Esophagus muscularis mucosa (tissue), 4 donors: ENCODE measurements around the gene KRTAP4-6. TPM values are rescaled to one million over a fixed set of nuclear protein-coding genes. Genes with fewer than 3 reads are reported as not detected.
"Not testable (repeated sequence)": the region's sequence is repeated elsewhere in the genome, so short reads cannot be mapped to it uniquely, and the experiment has no call there.

ENCODE experiments used
- DNase-seq: peaks from one replicate; pipeline ENCODE4 v3.0.0-alpha.2; 2017; ENCODE audit errors: extremely low spot score
- H3K27ac ChIP-seq, 4 donors: fragments of 200-600 bp; sonication (generic); replicated peaks in 1 of 4; 1 replicate in 3 of 4; 2 replicates in 1 of 4; pipeline ENCODE4 v1.5.1; 2016 to 2019; ENCODE audit warnings: mild to moderate bottlenecking in 1 of 4
- H3K27me3 ChIP-seq, 4 donors: fragments of 200-600 bp; sonication (generic); one replicate each; pipeline versions ENCODE4 v1.5.1 to v1.6.0; 2016 to 2019
- H3K36me3 ChIP-seq, 4 donors: fragments of 200-600 bp; sonication (generic); one replicate each; pipeline ENCODE4 v1.5.1; 2016 to 2019
- H3K4me1 ChIP-seq, 4 donors: fragments of 200-600 bp; sonication (generic); one replicate each; pipeline ENCODE4 v1.5.1; 2016 to 2019
- H3K4me3 ChIP-seq, 4 donors: fragments of 200-600 bp; sonication (generic); 1 replicate in 2 of 4; 2 replicates in 2 of 4; pipeline ENCODE4 v1.5.1; 2016 to 2019; ENCODE audit warnings: mild to moderate bottlenecking in 4 of 4, moderate library complexity in 1 of 4
- H3K9me3 ChIP-seq, 4 donors: fragments of 200-600 bp; sonication (generic); 1 replicate in 3 of 4; 2 replicates in 1 of 4; pipeline ENCODE4 v1.5.1; 2016 to 2019
- CTCF ChIP-seq, 3 experiments: fragments of 200-600 bp in 2 of 3; fragments of 450-650 bp in 1 of 3; sonication (generic) in 2 of 3; IDR thresholded peaks; one replicate each; pipeline ENCODE4 v1.5.1; 2017 to 2019; ENCODE audit warnings: antibody characterized with exemption in 3 of 3, mild to moderate bottlenecking in 2 of 3, moderate library complexity in 1 of 3
- EP300 ChIP-seq: sonication (generic); formaldehyde crosslinking; IDR thresholded peaks from one replicate; pipeline ENCODE4 v1.6.1; 2017; ENCODE audit warnings: antibody characterized with exemption
- POLR2A ChIP-seq: fragments of 450-650 bp; IDR thresholded peaks from one replicate; pipeline ENCODE4 v1.6.1; 2017; ENCODE audit warnings: antibody characterized with exemption, moderate library complexity, mild to moderate bottlenecking, low read depth
- POLR2AphosphoS5 ChIP-seq, 2 donors: sonication (generic); formaldehyde crosslinking; IDR thresholded peaks; one replicate each; pipeline ENCODE4 v1.6.1; 2017; ENCODE audit warnings: antibody characterized with exemption in 2 of 2
- WGBS: methylation state at CpG from one replicate; pipeline ENCODE4 v1.1.5; 2018; 5-methylcytosine and 5-hydroxymethylcytosine counted together
- intact Hi-C: fragments of 100-400 bp; cut with DNase I; formaldehyde crosslinking; loops from one replicate; pipeline ENCODE4 v1.15.1; 2023
- total RNA-seq, 4 donors: library from RNA; depleted of rRNA; stranded (reverse); fragments of >200 nt; gene quantifications; one replicate each; pipeline versions ENCODE4 v1.1.0 to v1.2.1, GENCODE V29; 2016

Gene KRTAP4-6
- not detected for total RNA-seq

- DNase-seq: no peak
Observed at GRCh38 chr17:41140360-41141131, at the start of gene KRTAP4-6. Gene KRTAP4-6, minus strand, starts transcription at chr17:41140544. Its CDS starts 57 bp downstream, at chr17:41140487.

GRCh38 chr17:41189837-41190318 lies 49.5 kb upstream of the KRTAP4-6 start, which contains the start of gene KRTAP9-1:
Gene KRTAP9-1, plus strand, starts transcription at chr17:41189887. Its CDS starts 0 bp downstream, at chr17:41189887.
- peaks cover 0 to 20% (median 0%) of the 10 kb centered on the region in 4 donors for H3K27me3 ChIP-seq
- H3K4me1 ChIP-seq, intact Hi-C loops, H3K27ac ChIP-seq, H3K4me3 ChIP-seq, H3K36me3 ChIP-seq, DNase-seq, H3K9me3 ChIP-seq: not testable (repeated sequence)
- 57% methylated on average over 1 of the region's 1 CpG for WGBS

More at GRCh38 chr17:41140360-41141131, at the start of gene KRTAP4-6:
- WGBS: 79% methylated on average over 6 of the region's 6 CpGs
- H3K4me3 ChIP-seq: no peak within 1 kb of the TSS
- no peaks in the 10 kb centered on the region for H3K36me3 ChIP-seq
- peaks cover 0 to 7% (median 0%) of the 10 kb centered on the region in 4 donors for H3K27me3 ChIP-seq
- H3K9me3 ChIP-seq: peaks cover 0 to 35% (median 12%) of the 10 kb centered on the region in 4 donors
- intact Hi-C loops: no loop called here
- no peak for TF ChIP-seq EP300
- no peak for TF ChIP-seq POLR2AphosphoS5 (IDR thresholded peaks at IDR 0.05)
- no peak for TF ChIP-seq POLR2A
- TF ChIP-seq CTCF (IDR thresholded peaks at IDR 0.05): no peak
- no peak within 1 kb of the TSS for H3K27ac ChIP-seq
- no peaks in the 10 kb centered on the region for H3K4me1 ChIP-seq

- Histone ChIP-seq H3K27ac (no peak overlapping the region), H3K36me3 (no peaks in the 10 kb centered on the region), H3K4me3 (no peak overlapping the region), H3K4me1 (no peaks in the 10 kb centered on the region), H3K27me3 (peaks cover 0 to 25% (median 0%) of the 10 kb centered on the region in 4 donors), H3K9me3 (no peaks in the 10 kb centered on the region)
- intact Hi-C loops: no loop called here
- no peak for TF ChIP-seq POLR2A
- no peak for TF ChIP-seq POLR2AphosphoS5 (IDR thresholded peaks at IDR 0.05)
- TF ChIP-seq EP300: no peak
- no peak for TF ChIP-seq CTCF (IDR thresholded peaks at IDR 0.05)
- 70% methylated on average over 2 of the region's 2 CpGs for WGBS
- DNase-seq: no peak
Observed at GRCh38 chr17:41186872-41187271, 46.5 kb upstream of the KRTAP4-6 start.

GRCh38 chr17:41185001-41185400 lies 44.7 kb upstream of the KRTAP4-6 start:
- Histone ChIP-seq H3K27me3 (peaks cover 0 to 20% (median 0%) of the 10 kb centered on the region in 4 donors), H3K27ac (no peak overlapping the region), H3K4me1 (no peaks in the 10 kb centered on the region), H3K9me3 (no peaks in the 10 kb centered on the region), H3K4me3 (no peak overlapping the region), H3K36me3 (no peaks in the 10 kb centered on the region)
- intact Hi-C loops: no loop called here
- no peak for TF ChIP-seq EP300
- TF ChIP-seq CTCF (IDR thresholded peaks at IDR 0.05): no peak
- no peak for TF ChIP-seq POLR2A
- TF ChIP-seq POLR2AphosphoS5 (IDR thresholded peaks at IDR 0.05): no peak
- no peak for DNase-seq
- WGBS: 54% methylated on average over 1 of the region's 1 CpG

GRCh38 chr17:41184480-41184961 lies 44.2 kb upstream of the KRTAP4-6 start, which contains the start of gene KRTAP4-1:
Gene KRTAP4-1, minus strand, starts transcription at chr17:41184911. Its CDS starts 57 bp downstream, at chr17:41184854.
- no peak within 1 kb of the TSS for H3K27ac ChIP-seq
- no peaks in the 10 kb centered on the region for H3K4me1 ChIP-seq
- no peaks in the 10 kb centered on the region for H3K36me3 ChIP-seq
- WGBS: 57% methylated on average over 7 of the region's 9 CpGs
- intact Hi-C loops: no loop called here
- no peak for DNase-seq
- H3K4me3 ChIP-seq: no peak within 1 kb of the TSS
- TF ChIP-seq CTCF (IDR thresholded peaks at IDR 0.05) (no peak), POLR2AphosphoS5 (IDR thresholded peaks at IDR 0.05) (no peak), EP300 (no peak), POLR2A (no peak)
- H3K27me3 ChIP-seq: peaks cover 0 to 16% (median 0%) of the 10 kb centered on the region in 4 donors
- H3K9me3 ChIP-seq: no peaks in the 10 kb centered on the region
